ENCODE measurements around the gene PLXNA4.
"Not testable (repeated sequence)": the region's sequence is repeated elsewhere in the genome, so short reads cannot be mapped to it uniquely, and the experiment has no call there.

Gene PLXNA4

GRCh38 chr7:132189881-132190280, 386.4 kb downstream of the PLXNA4 start:
- no peak for FAIRE-seq

GRCh38 chr7:132187869-132188789, 388.1 kb downstream of the PLXNA4 start:
- FAIRE-seq: no peak

- no peak for FAIRE-seq
Measured at GRCh38 chr7:132187391-132187790, 388.9 kb downstream of the PLXNA4 start.

GRCh38 chr7:132185150-132185549, 391.1 kb downstream of the PLXNA4 start:
- no peak for FAIRE-seq

- no peak for FAIRE-seq
Measured at GRCh38 chr7:132183781-132184380, 392.4 kb downstream of the PLXNA4 start.

GRCh38 chr7:132182992-132183391, 393.3 kb downstream of the PLXNA4 start:
- FAIRE-seq: no peak

GRCh38 chr7:132181946-132182685, 394.2 kb downstream of the PLXNA4 start:
- FAIRE-seq: no peak

GRCh38 chr7:132181371-132181770, 394.9 kb downstream of the PLXNA4 start:
- FAIRE-seq: no peak

- FAIRE-seq: no peak
Measured at GRCh38 chr7:132180481-132180880, 395.8 kb downstream of the PLXNA4 start.

- no peak for FAIRE-seq
Measured at GRCh38 chr7:132179681-132180080, 396.6 kb downstream of the PLXNA4 start.

GRCh38 chr7:132179080-132179430, 397.2 kb downstream of the PLXNA4 start:
- no peak for FAIRE-seq

- FAIRE-seq: not testable (repeated sequence)
Measured at GRCh38 chr7:132178402-132179079, 397.7 kb downstream of the PLXNA4 start.

GRCh38 chr7:132177708-132178401, 398.4 kb downstream of the PLXNA4 start:
- FAIRE-seq: no peak

- FAIRE-seq: no peak
Measured at GRCh38 chr7:132176719-132177118, 399.6 kb downstream of the PLXNA4 start.

GRCh38 chr7:132171130-132171576, 405.1 kb downstream of the PLXNA4 start:
- no peak for FAIRE-seq

- no peak for FAIRE-seq
Measured at GRCh38 chr7:132169730-132170129, 406.5 kb downstream of the PLXNA4 start.

- FAIRE-seq: no peak
Measured at GRCh38 chr7:132168239-132168638, 408.0 kb downstream of the PLXNA4 start.

- FAIRE-seq: not testable (repeated sequence)
Measured at GRCh38 chr7:132165695-132166094, 410.6 kb downstream of the PLXNA4 start.

GRCh38 chr7:132164558-132165125, 411.6 kb downstream of the PLXNA4 start:
- FAIRE-seq: no peak

GRCh38 chr7:132162556-132163144, 413.6 kb downstream of the PLXNA4 start:
- no peak for FAIRE-seq

GRCh38 chr7:132161976-132162375, 414.3 kb downstream of the PLXNA4 start:
- no peak for FAIRE-seq

- no peak for FAIRE-seq
Measured at GRCh38 chr7:132161533-132161915, 414.7 kb downstream of the PLXNA4 start.
